HK-2 (cell line): Measurements from ENCODE around the gene SGTA.
A peak's percentile ranks its signal among the peaks of the same experiment; 100 is the strongest.
"Not testable (repeated sequence)": the region's sequence is repeated elsewhere in the genome, so short reads cannot be mapped to it uniquely, and the experiment has no call there.

Experiments used
- DNase-seq: peaks from one replicate; pipeline ENCODE4 v3.0.0-alpha.2; 2018; ENCODE audit not compliant: unreplicated experiment

The SGTA gene

DNA sequence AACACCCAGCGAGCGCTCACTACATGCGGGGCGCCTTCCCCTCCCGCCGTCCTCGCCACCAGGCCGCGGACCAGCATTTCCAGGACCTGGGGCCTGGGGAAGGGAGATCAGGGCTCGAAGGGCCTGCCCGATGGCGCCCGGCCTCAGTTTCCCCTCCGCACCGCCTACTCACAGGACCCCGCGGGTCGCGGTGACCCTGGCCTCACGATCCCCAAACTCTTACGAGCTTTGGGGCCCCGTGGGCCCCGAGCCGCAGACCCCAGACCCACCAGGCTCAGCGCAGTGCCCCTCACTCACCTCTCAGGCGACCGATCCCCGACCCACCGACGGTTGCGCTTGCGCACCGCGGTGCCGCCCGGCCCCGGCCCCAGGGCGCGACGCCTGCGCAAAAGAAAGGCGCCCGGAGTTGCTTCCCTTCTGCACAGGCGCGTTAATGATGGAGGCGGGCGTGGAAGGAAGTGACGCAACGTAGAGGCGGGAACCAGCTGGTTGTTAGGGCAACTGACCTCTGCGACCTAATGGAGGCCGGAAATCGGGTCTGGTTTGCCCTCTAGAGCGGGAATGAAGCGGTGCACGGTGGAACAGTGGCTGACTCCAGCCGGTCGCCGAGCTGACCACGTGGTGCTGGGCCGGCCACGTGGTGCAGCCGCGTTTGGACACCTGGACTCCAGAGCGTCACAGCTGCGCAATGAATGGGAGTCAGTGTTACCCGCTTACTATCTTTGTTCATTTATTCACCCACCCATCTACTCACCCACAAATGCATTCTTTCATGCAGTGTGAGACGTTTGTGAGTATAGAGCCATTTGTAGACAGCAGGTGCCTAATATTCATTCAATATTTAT lies at the start of gene SGTA:
Gene SGTA (minus strand): TSS at position 338 of the 845 bp plus-strand sequence. CDS start 14,205 bp downstream, outside the sequence.
- peak; percentile 98 for DNase-seq

GRCh38 chr19:2827840-2828489 lies 44.9 kb upstream of the SGTA start:
- no peak for DNase-seq

DNA sequence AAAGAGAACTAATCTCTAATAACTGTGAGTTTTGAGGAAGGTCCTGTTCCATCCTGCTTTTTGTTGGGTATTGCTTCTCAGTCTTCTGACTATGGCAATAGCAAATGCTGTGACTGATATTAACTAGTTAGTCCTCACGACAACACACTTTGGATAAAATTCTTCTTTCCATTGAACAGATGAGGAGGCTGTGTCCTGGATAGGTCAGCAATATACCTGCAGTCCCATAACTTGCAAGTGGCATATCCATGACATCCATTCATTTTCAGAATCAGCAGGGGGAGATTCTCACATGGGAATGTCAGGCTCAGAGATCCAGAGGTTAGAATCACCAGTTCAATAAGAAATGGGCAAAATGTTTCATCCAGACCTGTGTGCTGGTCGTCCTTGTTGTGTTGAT lies 43.9 kb upstream of the SGTA start:
- DNase-seq = no peak

GRCh38 chr19:2824129-2824528 lies 41.1 kb upstream of the SGTA start:
- DNase-seq = no peak

- no peak for DNase-seq
These were observed 40.6 kb upstream of the SGTA start for GRCh38 chr19:2823646-2824045.

DNA sequence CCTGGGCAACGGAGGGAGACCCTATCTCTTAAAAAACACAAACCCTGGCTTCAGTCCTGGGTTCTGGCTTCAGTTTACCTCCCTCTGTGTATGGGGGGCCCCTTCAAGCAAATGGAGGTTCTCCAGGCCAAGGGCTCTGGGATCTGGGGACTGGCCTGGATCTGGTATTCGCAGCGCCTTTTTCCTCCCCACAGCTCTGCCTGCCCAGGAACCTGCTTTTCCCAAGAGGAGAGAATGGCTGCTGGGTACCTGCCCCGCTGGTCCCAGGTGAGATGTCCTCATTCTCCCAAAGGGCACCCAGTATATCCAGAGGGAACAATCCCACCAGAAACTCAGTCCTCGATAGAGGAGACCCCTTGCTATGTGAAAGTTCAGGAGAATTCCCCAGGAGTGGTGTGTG lies 39.8 kb upstream of the SGTA start:
- no peak for DNase-seq

DNA sequence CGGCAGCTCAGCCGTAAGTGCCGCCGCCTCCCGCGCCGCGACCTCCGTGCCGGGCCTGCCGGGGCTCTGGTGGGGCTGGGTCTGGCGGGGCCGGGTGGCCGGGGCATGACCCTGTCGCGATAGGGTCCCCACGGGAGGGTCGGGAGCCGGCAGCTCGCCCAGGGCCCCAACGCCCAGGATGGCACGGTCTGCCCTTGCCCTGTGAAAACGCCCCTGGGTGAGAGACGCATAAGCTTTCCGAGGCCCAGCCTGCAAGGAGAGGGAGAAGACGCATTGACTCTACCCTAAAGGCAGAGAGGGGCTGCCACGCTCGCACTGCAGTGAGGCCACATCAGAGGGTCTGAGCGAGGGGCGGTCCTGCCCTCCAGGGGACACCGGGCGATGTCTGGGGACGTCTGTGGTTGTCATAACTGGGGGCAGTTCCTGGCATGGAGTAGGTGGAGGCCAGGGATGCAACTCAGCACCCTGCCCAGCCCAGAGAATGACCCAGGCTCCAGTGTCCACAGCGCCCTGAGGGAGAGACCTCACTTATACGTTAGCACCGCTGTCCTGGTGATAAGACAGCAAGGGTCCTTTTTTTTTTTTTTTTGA lies 37.1 kb upstream of the SGTA start:
- no peak for DNase-seq

DNA sequence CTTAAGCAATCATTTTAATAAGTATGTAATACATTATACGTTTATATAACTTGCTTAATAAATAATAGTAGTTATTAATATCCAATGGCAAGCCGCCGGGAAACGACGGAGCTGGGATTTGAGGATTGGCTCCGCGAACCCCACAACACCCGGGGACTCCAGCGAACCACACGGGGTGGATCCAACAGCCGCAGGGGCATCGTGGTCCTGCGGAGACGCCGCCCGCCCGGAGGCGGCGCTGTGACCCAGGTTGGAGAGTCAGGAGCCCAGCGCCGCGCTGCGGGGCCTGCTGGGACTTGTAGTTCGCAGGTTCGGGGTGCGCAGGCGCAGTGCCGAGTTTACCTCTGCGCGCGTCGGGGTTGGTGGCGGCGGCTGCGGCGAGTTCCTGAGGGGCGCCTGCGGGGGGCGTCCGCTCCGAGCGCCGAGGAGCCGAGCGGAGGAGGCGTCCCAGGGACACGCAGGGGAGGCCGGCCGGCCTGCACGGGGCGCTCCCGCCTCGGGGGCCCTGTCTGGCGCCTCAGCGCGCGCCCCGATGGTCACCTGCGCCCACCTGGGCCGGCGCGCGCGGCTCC lies 36.6 kb upstream of the SGTA start, which contains the start of gene ZNF554:
Gene ZNF554 (plus strand): TSS at position 329 of the 572 bp plus-strand sequence. CDS start 204 bp downstream, at position 533.
- peak; percentile 98 for DNase-seq

GRCh38 chr19:2817237-2817829 lies 34.3 kb upstream of the SGTA start:
- DNase-seq = not testable (repeated sequence)

DNA sequence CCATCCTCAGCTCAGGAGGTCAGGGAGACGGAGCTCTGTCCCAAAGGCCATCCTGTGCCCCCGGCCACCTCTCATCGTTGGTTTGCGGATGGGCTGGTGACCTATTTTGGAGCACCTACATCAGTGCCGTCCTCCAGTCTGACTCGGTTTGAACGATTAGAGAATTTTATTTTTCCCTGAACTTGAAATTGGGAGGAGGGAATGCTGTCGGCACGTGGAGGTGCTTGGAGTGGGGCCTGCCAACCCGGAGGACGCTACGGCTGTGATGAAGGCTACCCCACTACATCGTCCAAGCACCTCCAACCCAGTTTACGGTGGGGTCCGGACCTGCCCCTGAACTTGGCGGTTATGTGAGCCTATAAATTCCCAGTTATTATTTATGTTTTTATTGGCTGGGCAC lies 33.6 kb upstream of the SGTA start:
- no peak for DNase-seq

DNA sequence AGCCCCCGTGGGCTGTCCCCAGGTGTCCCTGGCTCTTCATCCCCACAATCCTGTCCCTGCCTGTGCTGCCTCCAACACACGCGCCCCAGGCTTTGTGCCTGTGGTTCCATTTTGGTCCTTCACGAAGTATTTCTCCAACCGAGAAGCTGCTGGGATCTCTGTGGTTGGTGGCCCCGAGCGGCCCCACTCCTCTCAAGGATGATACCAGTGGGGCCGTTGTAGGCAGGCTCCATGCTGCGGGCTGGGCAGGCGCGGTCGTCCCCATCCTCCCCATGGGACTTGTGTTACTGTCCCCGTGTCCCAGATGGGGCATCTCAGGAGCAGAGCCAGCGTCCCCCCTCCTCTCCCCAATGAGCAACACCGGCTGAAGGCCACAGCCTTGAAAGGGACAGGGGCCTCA lies 32.9 kb upstream of the SGTA start:
- DNase-seq = no peak

- DNase-seq = no peak
These were observed 32.1 kb upstream of the SGTA start for GRCh38 chr19:2815191-2815614.

GRCh38 chr19:2814426-2814825 lies 31.4 kb upstream of the SGTA start:
- DNase-seq = no peak

GRCh38 chr19:2813235-2814160 lies 30.4 kb upstream of the SGTA start:
- no peak for DNase-seq

- DNase-seq = no peak
These were observed 29.6 kb upstream of the SGTA start for GRCh38 chr19:2812414-2813234.

DNA sequence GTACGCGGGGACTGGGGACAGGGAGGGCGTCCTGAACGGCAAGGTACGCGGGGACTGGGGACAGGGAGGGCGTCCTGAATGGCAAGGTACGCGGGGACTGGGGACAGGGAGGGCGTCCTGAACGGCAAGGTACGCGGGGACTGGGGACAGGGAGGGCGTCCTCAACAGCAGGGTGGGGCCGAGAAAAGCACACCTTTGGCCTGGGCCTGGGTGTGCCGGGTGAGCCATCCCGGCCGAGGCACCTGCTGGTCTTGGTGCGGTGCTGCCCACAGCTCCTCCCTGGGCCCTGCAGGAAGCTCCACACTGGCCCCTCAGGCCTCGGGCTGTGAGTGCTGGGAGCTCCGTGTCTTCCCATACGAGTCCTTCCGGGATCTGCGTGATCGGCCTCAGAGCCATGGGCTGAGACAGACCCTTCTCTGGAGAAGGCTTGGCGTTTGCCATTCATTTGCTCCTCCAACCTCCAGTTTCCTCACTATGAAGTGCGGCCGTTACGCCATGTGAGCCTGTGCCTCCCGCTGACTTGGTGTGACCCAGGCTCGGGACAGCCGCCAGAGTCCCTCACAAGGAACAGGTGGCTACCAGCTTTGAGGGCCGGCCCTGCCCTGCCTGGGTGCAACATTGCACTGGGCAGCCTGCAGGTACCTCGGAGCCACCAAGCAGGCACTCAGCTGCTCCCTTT lies 28.8 kb upstream of the SGTA start:
- DNase-seq = no peak

DNA sequence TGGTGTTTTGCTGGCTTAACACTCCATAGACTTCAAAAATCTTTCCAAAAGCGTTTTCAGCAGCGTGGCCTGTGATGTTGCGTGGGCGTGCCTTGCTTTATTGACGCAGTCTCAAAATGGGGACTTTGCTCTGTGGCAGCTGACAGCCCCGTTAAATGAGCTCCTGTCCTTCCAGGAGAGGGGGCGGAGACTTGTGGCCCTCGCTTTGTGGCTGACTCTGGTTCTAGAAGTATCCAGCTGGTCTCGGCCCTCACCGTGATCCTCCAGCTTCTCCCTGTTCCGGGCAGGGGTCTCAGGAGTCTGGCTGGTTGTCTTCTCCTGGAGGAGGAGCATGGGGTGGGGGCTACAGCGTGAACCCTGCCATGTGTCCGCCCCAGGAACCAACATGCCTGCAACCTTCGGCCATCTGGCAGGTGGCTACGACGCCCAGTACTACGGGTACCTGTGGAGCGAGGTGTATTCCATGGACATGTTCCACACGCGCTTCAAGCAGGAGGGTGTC lies 28.2 kb upstream of the SGTA start:
- DNase-seq = no peak

- no peak for DNase-seq
These were observed 27.3 kb upstream of the SGTA start for GRCh38 chr19:2810141-2811091.
